ENCODE data around the gene CUL9. TPM values are rescaled to one million over a fixed set of nuclear protein-coding genes. Genes with fewer than 3 reads are reported as not detected.

CUL9 gene
- total and polyA plus RNA-seq, 3 donors from 2014 or later: 90.6 to 110 (median 101) TPM

GRCh38 chr6:43255408-43256054 is 73.5 kb downstream of the CUL9 start:
- TF ChIP-seq, protein P1, sequence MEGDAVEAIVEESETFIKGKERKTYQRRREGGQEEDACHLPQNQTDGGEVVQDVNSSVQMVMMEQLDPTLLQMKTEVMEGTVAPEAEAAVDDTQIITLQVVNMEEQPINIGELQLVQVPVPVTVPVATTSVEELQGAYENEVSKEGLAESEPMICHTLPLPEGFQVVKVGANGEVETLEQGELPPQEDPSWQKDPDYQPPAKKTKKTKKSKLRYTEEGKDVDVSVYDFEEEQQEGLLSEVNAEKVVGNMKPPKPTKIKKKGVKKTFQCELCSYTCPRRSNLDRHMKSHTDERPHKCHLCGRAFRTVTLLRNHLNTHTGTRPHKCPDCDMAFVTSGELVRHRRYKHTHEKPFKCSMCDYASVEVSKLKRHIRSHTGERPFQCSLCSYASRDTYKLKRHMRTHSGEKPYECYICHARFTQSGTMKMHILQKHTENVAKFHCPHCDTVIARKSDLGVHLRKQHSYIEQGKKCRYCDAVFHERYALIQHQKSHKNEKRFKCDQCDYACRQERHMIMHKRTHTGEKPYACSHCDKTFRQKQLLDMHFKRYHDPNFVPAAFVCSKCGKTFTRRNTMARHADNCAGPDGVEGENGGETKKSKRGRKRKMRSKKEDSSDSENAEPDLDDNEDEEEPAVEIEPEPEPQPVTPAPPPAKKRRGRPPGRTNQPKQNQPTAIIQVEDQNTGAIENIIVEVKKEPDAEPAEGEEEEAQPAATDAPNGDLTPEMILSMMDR (IDR thresholded peaks at IDR 0.05): no peak
- no peak for TF ChIP-seq POLR2A (IDR thresholded peaks at IDR 0.05)

DNA sequence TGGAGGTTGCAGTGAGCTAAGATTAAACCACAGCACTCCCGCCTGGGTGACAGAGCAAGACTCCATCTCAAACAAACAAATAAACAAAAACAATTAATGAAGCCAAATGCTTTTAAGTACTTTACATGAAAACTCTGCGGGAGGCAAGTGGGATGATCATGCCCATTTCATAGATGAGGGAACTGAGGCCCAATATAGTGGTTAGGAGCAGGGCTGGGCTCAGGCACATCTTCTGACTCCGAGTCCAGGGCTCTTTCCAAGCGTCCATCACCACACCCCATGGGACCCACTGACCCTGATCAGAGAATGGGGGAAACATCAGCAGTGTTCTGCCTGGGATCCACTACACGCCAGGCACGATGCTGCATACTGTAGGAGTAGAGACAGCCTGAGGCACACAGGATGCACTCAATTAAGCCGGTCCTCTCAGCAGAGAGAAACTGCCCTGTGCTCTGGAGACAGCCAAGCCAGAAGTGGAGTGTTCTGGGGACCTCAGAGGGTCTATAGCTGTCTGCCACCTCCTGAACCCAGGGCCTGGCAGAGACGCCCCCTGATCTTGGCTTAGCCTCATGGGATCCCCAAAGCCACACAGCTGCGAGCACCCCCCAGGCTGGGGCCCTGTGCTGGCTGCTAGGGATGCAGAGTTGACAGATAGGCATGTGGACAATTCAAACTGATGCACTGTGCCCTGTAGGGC is 74.8 kb downstream of the CUL9 start:
- no peak for TF ChIP-seq POLR2A (IDR thresholded peaks at IDR 0.05)
- TF ChIP-seq, protein P1 (IDR thresholded peaks at IDR 0.05): no peak
- no peak overlapping the region for H3K4me3 ChIP-seq
- H3K4me1 ChIP-seq: no peaks in the 10 kb centered on the region
- H3K9me3 ChIP-seq: no peaks in the 10 kb centered on the region
- no peak for DNase-seq
- intact Hi-C loops (cut with DNase I; ENCODE audit: low total_unique reads): loop anchor here (10.0 kb wide), 1 partner anchor 258 kb away; the partner anchor contains the start of genes LRRC73, POLR1C and YIPF3
- no peaks in the 10 kb centered on the region for H3K36me3 ChIP-seq (ENCODE audit: low read depth, missing control alignments)
- H3K27me3 ChIP-seq: no peaks in the 10 kb centered on the region
- WGBS, 2 donors: 85 to 87% methylated on average over 9 of the region's 9 CpGs
- no peak overlapping the region for H3K27ac ChIP-seq

More at GRCh38 chr6:43255408-43256054, 73.5 kb downstream of the CUL9 start:
- no peak overlapping the region for H3K27ac ChIP-seq
- intact Hi-C loops (cut with DNase I; ENCODE audit: low total_unique reads): loop anchor here (10.0 kb wide), 1 partner anchor 259 kb away; the partner anchor contains the start of genes LRRC73, POLR1C and YIPF3
- DNase-seq: no peak
- 85 to 89% methylated on average over 11 of the region's 11 CpGs for WGBS, 2 donors
- peaks cover 6% of the 10 kb centered on the region for H3K4me1 ChIP-seq
- no peaks in the 10 kb centered on the region for H3K27me3 ChIP-seq
- no peak overlapping the region for H3K4me3 ChIP-seq
- H3K9me3 ChIP-seq: no peaks in the 10 kb centered on the region
- H3K36me3 ChIP-seq (ENCODE audit: low read depth, missing control alignments): no peaks in the 10 kb centered on the region

GRCh38 chr6:43257367-43258145 is 75.6 kb downstream of the CUL9 start:
- Histone ChIP-seq H3K27ac (no peak overlapping the region), H3K9me3 (no peaks in the 10 kb centered on the region), H3K36me3 (ENCODE audit: low read depth, missing control alignments) (no peaks in the 10 kb centered on the region), H3K27me3 (no peaks in the 10 kb centered on the region), H3K4me1 (no peaks in the 10 kb centered on the region), H3K4me3 (no peak overlapping the region)
- DNase-seq: no peak
- TF ChIP-seq, protein P1 (IDR thresholded peaks at IDR 0.05): no peak
- no peak for TF ChIP-seq POLR2A (IDR thresholded peaks at IDR 0.05)
- WGBS, 2 donors: 79 to 87% methylated on average over 12 of the region's 12 CpGs
- intact Hi-C loops (cut with DNase I; ENCODE audit: low total_unique reads): loop anchor here (10.0 kb wide), 1 partner anchor 257 kb away; the partner anchor contains the start of genes LRRC73, POLR1C and YIPF3

DNA sequence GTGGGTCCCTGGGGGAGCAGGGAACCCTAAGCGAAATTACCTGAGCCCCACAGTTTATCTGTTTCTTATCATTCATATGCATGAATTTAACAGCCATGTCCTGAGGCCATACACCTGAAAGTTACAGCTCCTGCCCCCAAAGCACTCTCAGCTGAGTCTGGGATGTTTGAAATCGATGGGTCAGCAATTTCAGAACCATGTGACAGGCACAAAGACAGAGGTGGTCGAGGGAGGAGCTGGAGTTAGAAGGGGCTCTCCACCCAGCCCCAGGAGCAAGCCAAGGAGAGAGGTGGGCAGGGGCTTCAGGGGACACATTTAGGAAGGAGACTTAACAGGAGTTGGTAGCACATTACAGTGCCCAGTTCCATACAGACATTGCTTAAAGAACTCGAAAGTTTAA is 76.2 kb downstream of the CUL9 start:
- no peaks in the 10 kb centered on the region for H3K9me3 ChIP-seq
- DNase-seq: no peak
- H3K36me3 ChIP-seq (ENCODE audit: low read depth, missing control alignments): no peaks in the 10 kb centered on the region
- H3K4me3 ChIP-seq: no peak overlapping the region
- TF ChIP-seq, protein P1 (IDR thresholded peaks at IDR 0.05): no peak
- TF ChIP-seq POLR2A (IDR thresholded peaks at IDR 0.05): no peak
- WGBS, 2 donors: 77 to 79% methylated on average over 4 of the region's 4 CpGs
- no peaks in the 10 kb centered on the region for H3K27me3 ChIP-seq
- H3K4me1 ChIP-seq: no peaks in the 10 kb centered on the region
- intact Hi-C loops (cut with DNase I; ENCODE audit: low total_unique reads): loop anchor here (10.0 kb wide), 1 partner anchor 257 kb away; the partner anchor contains the start of genes LRRC73, POLR1C and YIPF3
- no peak overlapping the region for H3K27ac ChIP-seq

All from testis (tissue), 3 donors.